Measurements from ENCODE around the gene FBXO28.

FBXO28 gene

GRCh38 chr1:224082146-224082545 lies 31.8 kb upstream of the FBXO28 start:
- Histone ChIP-seq H2BK15ac (ENCODE audit: low read depth, poor library complexity, severe bottlenecking) (no peak overlapping the region), H3K4ac (ENCODE audit: low read depth in 1 of 2, low read length in 2 of 2) (no peak overlapping the region), H3K4me3 (ENCODE audit: insufficient read depth in 1 of 2, low read depth in 1 of 2, low read length in 2 of 2) (no peak overlapping the region), H3K4me2 (ENCODE audit: low read length, poor library complexity, severe bottlenecking) (no peak overlapping the region), H3K79me1 (replicated peaks; ENCODE audit: low read length, poor library complexity, severe bottlenecking) (no peaks in the 10 kb centered on the region), H2AFZ (ENCODE audit: low read depth, low read length) (no peak overlapping the region), H3K9me3 (ENCODE audit: control insufficient read depth, low read length) (no peaks in the 10 kb centered on the region), H3K18ac (ENCODE audit: low read depth in 1 of 2, low read length in 2 of 2) (no peak overlapping the region), H3K14ac (ENCODE audit: low read length in 2 of 2) (no peak overlapping the region), H4K91ac (ENCODE audit: low read length) (no peak overlapping the region), H2BK5ac (ENCODE audit: low read depth, low read length, poor library complexity, severe bottlenecking) (no peak overlapping the region), H3K36me3 (ENCODE audit: control insufficient read depth in 1 of 2, insufficient read depth in 2 of 2, low read depth in 1 of 2, low read length in 2 of 2) (no peaks in the 10 kb centered on the region), H2BK12ac (ENCODE audit: low read length in 2 of 2) (no peak overlapping the region), H3K23ac (ENCODE audit: low read length in 2 of 2) (no peak overlapping the region), H4K8ac (ENCODE audit: low read length) (no peak overlapping the region), H3K9ac (ENCODE audit: low read length) (no peak overlapping the region), H2BK120ac (ENCODE audit: low read depth, low read length) (no peak overlapping the region), H2AK5ac (ENCODE audit: low read length, severe bottlenecking) (no peak overlapping the region), H3K4me1 (ENCODE audit: control insufficient read depth, insufficient read depth, low read depth, low read length) (no peaks in the 10 kb centered on the region), H3K27me3 (ENCODE audit: control insufficient read depth in 1 of 2, insufficient read depth in 1 of 2, low read length in 2 of 2) (peaks cover 0 to 6% of the 10 kb centered on the region in 2 experiments), H3K27ac (ENCODE audit: low read length, poor library complexity, severe bottlenecking) (no peak overlapping the region)
- WGBS: 50% methylated on average over 2 of the region's 4 CpGs
- no peak for DNase-seq

- H3K4me1 ChIP-seq (ENCODE audit: control insufficient read depth, insufficient read depth, low read depth, low read length): no peaks in the 10 kb centered on the region
- H3K27ac ChIP-seq (ENCODE audit: low read length, poor library complexity, severe bottlenecking): no peak overlapping the region
- no peak overlapping the region for H4K91ac ChIP-seq (ENCODE audit: low read length)
- no peak overlapping the region for H3K4me2 ChIP-seq (ENCODE audit: low read length, poor library complexity, severe bottlenecking)
- H2AFZ ChIP-seq (ENCODE audit: low read depth, low read length): no peak overlapping the region
- H3K36me3 ChIP-seq (ENCODE audit: control insufficient read depth in 1 of 2, insufficient read depth in 2 of 2, low read depth in 1 of 2, low read length in 2 of 2): no peaks in the 10 kb centered on the region
- H2AK5ac ChIP-seq (ENCODE audit: low read length, severe bottlenecking): no peak overlapping the region
- peaks cover 0 to 8% of the 10 kb centered on the region in 2 experiments for H3K27me3 ChIP-seq (ENCODE audit: control insufficient read depth in 1 of 2, insufficient read depth in 1 of 2, low read length in 2 of 2)
- no peak overlapping the region for H3K9ac ChIP-seq (ENCODE audit: low read length)
- WGBS: 89% methylated on average over 3 of the region's 4 CpGs
- H3K18ac ChIP-seq (ENCODE audit: low read depth in 1 of 2, low read length in 2 of 2): no peak overlapping the region
- no peak overlapping the region for H3K4ac ChIP-seq (ENCODE audit: low read depth in 1 of 2, low read length in 2 of 2)
- no peak overlapping the region for H3K14ac ChIP-seq (ENCODE audit: low read length in 2 of 2)
- no peak for DNase-seq
- H2BK12ac ChIP-seq (ENCODE audit: low read length in 2 of 2): no peak overlapping the region
- no peak overlapping the region for H2BK120ac ChIP-seq (ENCODE audit: low read depth, low read length)
- H3K9me3 ChIP-seq (ENCODE audit: control insufficient read depth, low read length): no peaks in the 10 kb centered on the region
- no peak overlapping the region for H2BK5ac ChIP-seq (ENCODE audit: low read depth, low read length, poor library complexity, severe bottlenecking)
- no peaks in the 10 kb centered on the region for H3K79me1 ChIP-seq (replicated peaks; ENCODE audit: low read length, poor library complexity, severe bottlenecking)
- no peak overlapping the region for H4K8ac ChIP-seq (ENCODE audit: low read length)
- H3K4me3 ChIP-seq (ENCODE audit: insufficient read depth in 1 of 2, low read depth in 1 of 2, low read length in 2 of 2): no peak overlapping the region
- H3K23ac ChIP-seq (ENCODE audit: low read length in 2 of 2): no peak overlapping the region
- H2BK15ac ChIP-seq (ENCODE audit: low read depth, poor library complexity, severe bottlenecking): no peak overlapping the region
Observed at GRCh38 chr1:224084867-224085266, 29.0 kb upstream of the FBXO28 start.

- H3K4me3 ChIP-seq (ENCODE audit: insufficient read depth in 1 of 2, low read depth in 1 of 2, low read length in 2 of 2): no peak overlapping the region
- H3K14ac ChIP-seq (ENCODE audit: low read length in 2 of 2): no peak overlapping the region
- H3K18ac ChIP-seq (ENCODE audit: low read depth in 1 of 2, low read length in 2 of 2): no peak overlapping the region
- H3K4me1 ChIP-seq (ENCODE audit: control insufficient read depth, insufficient read depth, low read depth, low read length): no peaks in the 10 kb centered on the region
- no peaks in the 10 kb centered on the region for H3K79me1 ChIP-seq (replicated peaks; ENCODE audit: low read length, poor library complexity, severe bottlenecking)
- H3K27me3 ChIP-seq (ENCODE audit: control insufficient read depth in 1 of 2, insufficient read depth in 1 of 2, low read length in 2 of 2): peaks cover 0 to 14% of the 10 kb centered on the region in 2 experiments
- H3K23ac ChIP-seq (ENCODE audit: low read length in 2 of 2): no peak overlapping the region
- no peaks in the 10 kb centered on the region for H3K36me3 ChIP-seq (ENCODE audit: control insufficient read depth in 1 of 2, insufficient read depth in 2 of 2, low read depth in 1 of 2, low read length in 2 of 2)
- H2BK15ac ChIP-seq (ENCODE audit: low read depth, poor library complexity, severe bottlenecking): no peak overlapping the region
- WGBS: 92% methylated on average over 3 of the region's 4 CpGs
- DNase-seq: no peak
- no peak overlapping the region for H3K4ac ChIP-seq (ENCODE audit: low read depth in 1 of 2, low read length in 2 of 2)
- no peak overlapping the region for H3K27ac ChIP-seq (ENCODE audit: low read length, poor library complexity, severe bottlenecking)
- H2BK5ac ChIP-seq (ENCODE audit: low read depth, low read length, poor library complexity, severe bottlenecking): no peak overlapping the region
- no peak overlapping the region for H2BK120ac ChIP-seq (ENCODE audit: low read depth, low read length)
- no peak overlapping the region for H2BK12ac ChIP-seq (ENCODE audit: low read length in 2 of 2)
- H2AFZ ChIP-seq (ENCODE audit: low read depth, low read length): no peak overlapping the region
- no peak overlapping the region for H4K8ac ChIP-seq (ENCODE audit: low read length)
- no peak overlapping the region for H3K4me2 ChIP-seq (ENCODE audit: low read length, poor library complexity, severe bottlenecking)
- H4K91ac ChIP-seq (ENCODE audit: low read length): no peak overlapping the region
- no peak overlapping the region for H3K9ac ChIP-seq (ENCODE audit: low read length)
- H3K9me3 ChIP-seq (ENCODE audit: control insufficient read depth, low read length): no peaks in the 10 kb centered on the region
- no peak overlapping the region for H2AK5ac ChIP-seq (ENCODE audit: low read length, severe bottlenecking)
Observed at GRCh38 chr1:224085421-224086108, 28.3 kb upstream of the FBXO28 start.

GRCh38 chr1:224087286-224087794 lies 26.6 kb upstream of the FBXO28 start:
- DNase-seq: no peak

More at GRCh38 chr1:224087286-224087794, 26.6 kb upstream of the FBXO28 start:
- H3K4me2 ChIP-seq (ENCODE audit: low read length, poor library complexity, severe bottlenecking): no peak overlapping the region
- no peaks in the 10 kb centered on the region for H3K36me3 ChIP-seq (ENCODE audit: control insufficient read depth in 1 of 2, insufficient read depth in 2 of 2, low read depth in 1 of 2, low read length in 2 of 2)
- H3K79me1 ChIP-seq (replicated peaks; ENCODE audit: low read length, poor library complexity, severe bottlenecking): no peaks in the 10 kb centered on the region
- no peak overlapping the region for H3K23ac ChIP-seq (ENCODE audit: low read length in 2 of 2)
- H3K9ac ChIP-seq (ENCODE audit: low read length): no peak overlapping the region
- no peak overlapping the region for H3K18ac ChIP-seq (ENCODE audit: low read depth in 1 of 2, low read length in 2 of 2)
- H4K8ac ChIP-seq (ENCODE audit: low read length): no peak overlapping the region
- H2AK5ac ChIP-seq (ENCODE audit: low read length, severe bottlenecking): no peak overlapping the region
- no peaks in the 10 kb centered on the region for H3K4me1 ChIP-seq (ENCODE audit: control insufficient read depth, insufficient read depth, low read depth, low read length)
- H2BK15ac ChIP-seq (ENCODE audit: low read depth, poor library complexity, severe bottlenecking): no peak overlapping the region
- H3K9me3 ChIP-seq (ENCODE audit: control insufficient read depth, low read length): no peaks in the 10 kb centered on the region
- no peak overlapping the region for H2BK5ac ChIP-seq (ENCODE audit: low read depth, low read length, poor library complexity, severe bottlenecking)
- no peak overlapping the region for H3K4me3 ChIP-seq (ENCODE audit: insufficient read depth in 1 of 2, low read depth in 1 of 2, low read length in 2 of 2)
- no peak overlapping the region for H4K91ac ChIP-seq (ENCODE audit: low read length)
- no peak overlapping the region for H3K14ac ChIP-seq (ENCODE audit: low read length in 2 of 2)
- H3K27ac ChIP-seq (ENCODE audit: low read length, poor library complexity, severe bottlenecking): no peak overlapping the region
- H2AFZ ChIP-seq (ENCODE audit: low read depth, low read length): no peak overlapping the region
- H2BK12ac ChIP-seq (ENCODE audit: low read length in 2 of 2): no peak overlapping the region
- H3K27me3 ChIP-seq (ENCODE audit: control insufficient read depth in 1 of 2, insufficient read depth in 1 of 2, low read length in 2 of 2): peaks cover 0 to 14% of the 10 kb centered on the region in 2 experiments
- H3K4ac ChIP-seq (ENCODE audit: low read depth in 1 of 2, low read length in 2 of 2): no peak overlapping the region
- 75% methylated on average over 2 of the region's 2 CpGs for WGBS
- no peak overlapping the region for H2BK120ac ChIP-seq (ENCODE audit: low read depth, low read length)
